IMR-90 (cell line): Measurements from ENCODE around the gene IFT43. TPM values are rescaled to one million over a fixed set of nuclear protein-coding genes. Genes with fewer than 3 reads are reported as not detected.

Experiments used
- ATAC-seq: fragments of 200-7000 bp; cut with Tn5 transposase; 2 replicates; pipeline ENCODE4 v1.9.1; 2020; ENCODE audit warnings: low read depth, mild to moderate bottlenecking, moderate library complexity
- BruUV-seq: library from RNA; stranded (reverse); fragments of 400-500 nt; replicated peaks from 2 replicates; lab custom pipeline; 2021; lab: Mats Ljungman, UMichigan
- CTCF ChIA-PET: fragments of 300-600 bp; formaldehyde crosslinking; extraction: SDS; loops from one replicate; lab custom pipeline; 2021; ENCODE audit warnings: antibody characterized with exemption; lab: Yijun Ruan, JAX
- POLR2A ChIA-PET: fragments of 300-600 bp; sonication (Branson Sonifier 250); formaldehyde crosslinking; loops from one replicate; lab custom pipeline; 2022; ENCODE audit warnings: antibody characterized with exemption; ENCODE audit not compliant: unreplicated experiment; lab: Charles Lee
- DNase-seq: peaks from one replicate; pipeline ENCODE4 v3.0.0; 2013
- H2AFZ ChIP-seq: replicated peaks from 2 replicates; pipeline ENCODE3; 2013; ENCODE audit warnings: low read length, mild to moderate bottlenecking; ENCODE audit not compliant: poor library complexity
- H2AK5ac ChIP-seq: 2 replicates; pipeline ENCODE4 v1.6.1; 2013; ENCODE audit warnings: low read depth, low read length, inconsistent platforms
- H2AK9ac ChIP-seq: replicated peaks from 2 replicates; pipeline ENCODE3; 2013; ENCODE audit warnings: mild to moderate bottlenecking, low read depth, low read length, moderate library complexity; ENCODE audit not compliant: poor library complexity
- H2BK120ac ChIP-seq: 2 replicates; pipeline ENCODE4 v1.6.1; 2013; ENCODE audit warnings: low read depth, low read length, inconsistent platforms
- H2BK15ac ChIP-seq: 3 replicates; pipeline ENCODE4 v1.6.1; 2013; ENCODE audit warnings: low read depth, low read length, inconsistent platforms
- H2BK20ac ChIP-seq: 2 replicates; pipeline ENCODE4 v1.6.1; 2013; ENCODE audit warnings: low read depth, mild to moderate bottlenecking, inconsistent platforms, low read length, moderate library complexity
- H2BK5ac ChIP-seq: 2 replicates; pipeline ENCODE4 v1.6.1; 2013; ENCODE audit warnings: mild to moderate bottlenecking, low read depth, low read length, inconsistent platforms; ENCODE audit not compliant: poor library complexity, severe bottlenecking
- H3K14ac ChIP-seq: replicated peaks from 2 replicates; pipeline ENCODE4 v1.6.1; 2013; ENCODE audit warnings: low read depth, low read length, inconsistent platforms
- H3K18ac ChIP-seq: 2 replicates; pipeline ENCODE4 v1.6.1; 2013; ENCODE audit warnings: low read depth, low read length, control low read depth
- H3K23ac ChIP-seq: 2 replicates; pipeline ENCODE4 v1.6.1; 2013; ENCODE audit warnings: low read depth, low read length, inconsistent platforms
- H3K27ac ChIP-seq: 2 replicates; pipeline ENCODE4 v1.5.1; 2013; ENCODE audit warnings: mild to moderate bottlenecking, control low read depth, low read length; ENCODE audit not compliant: insufficient read depth
- H3K27me3 ChIP-seq: 2 replicates; pipeline ENCODE4 v1.6.1; 2013; ENCODE audit warnings: low read length; ENCODE audit not compliant: control insufficient read depth, insufficient read depth
- H3K36me3 ChIP-seq: 2 replicates; pipeline ENCODE4 v1.6.1; 2013; ENCODE audit warnings: low read length, mixed read lengths; ENCODE audit not compliant: control insufficient read depth, insufficient read depth
- H3K4ac ChIP-seq: 2 replicates; pipeline ENCODE4 v1.6.1; 2013; ENCODE audit warnings: low read depth, low read length, inconsistent platforms
- H3K4me1 ChIP-seq: 2 replicates; pipeline ENCODE4 v1.6.1; 2013; ENCODE audit warnings: low read length, mixed read lengths; ENCODE audit not compliant: control insufficient read depth, insufficient read depth
- H3K4me2 ChIP-seq: 2 replicates; pipeline ENCODE4 v1.6.1; 2013; ENCODE audit warnings: low read depth, mild to moderate bottlenecking, control low read depth, low read length, moderate library complexity
- H3K4me3 ChIP-seq: 2 replicates; pipeline ENCODE4 v1.5.1; 2013; ENCODE audit warnings: low read depth, mild to moderate bottlenecking, control low read depth, low read length, moderate library complexity; ENCODE audit not compliant: insufficient read depth
- H3K56ac ChIP-seq: 2 replicates; pipeline ENCODE4 v1.6.1; 2013; ENCODE audit warnings: low read length, inconsistent platforms; ENCODE audit not compliant: insufficient read depth; ENCODE audit errors: extremely low read depth
- H3K79me1 ChIP-seq, 2 experiments: 2 replicates each; pipeline ENCODE4 v1.6.1; 2013; ENCODE audit warnings: low read length in 2 of 2, inconsistent platforms in 1 of 2, low read depth in 1 of 2
- H3K9ac ChIP-seq: 2 replicates; pipeline ENCODE4 v1.6.1; 2013; ENCODE audit warnings: low read depth, low read length, control low read depth
- H3K9me1 ChIP-seq: 2 replicates; pipeline ENCODE4 v1.6.1; 2013; ENCODE audit warnings: low read length, inconsistent platforms; ENCODE audit not compliant: insufficient read depth
- H3K9me3 ChIP-seq: 2 replicates; pipeline ENCODE4 v1.6.1; 2013; ENCODE audit warnings: low read length; ENCODE audit not compliant: control insufficient read depth, insufficient read depth
- H4K20me1 ChIP-seq: 2 replicates; pipeline ENCODE4 v1.6.1; 2013; ENCODE audit warnings: low read length, inconsistent platforms; ENCODE audit not compliant: insufficient read depth
- H4K5ac ChIP-seq: 2 replicates; pipeline ENCODE4 v1.6.1; 2013; ENCODE audit warnings: mild to moderate bottlenecking, low read depth, low read length, control low read depth
- H4K8ac ChIP-seq, 2 experiments: 2 replicates each; pipeline ENCODE4 v1.6.1; 2013; ENCODE audit warnings: low read depth in 2 of 2, low read length in 2 of 2, control low read depth in 1 of 2, inconsistent platforms in 1 of 2
- H4K91ac ChIP-seq: 2 replicates; pipeline ENCODE4 v1.6.1; 2013; ENCODE audit warnings: low read depth, low read length, inconsistent platforms; ENCODE audit not compliant: insufficient read depth
- BHLHE40 ChIP-seq: fragments of 150-350 bp; IDR thresholded peaks from 2 replicates; pipeline ENCODE4 v1.6.1; 2016; ENCODE audit warnings: mild to moderate bottlenecking, low read depth, low read length
- CHD1 ChIP-seq: IDR thresholded peaks from 2 replicates; pipeline ENCODE4 v1.6.1; 2012; ENCODE audit warnings: low read depth, low read length, improper control_type of control experiment
- MAFK ChIP-seq: IDR thresholded peaks from 2 replicates; pipeline ENCODE4 v1.6.1; 2012; ENCODE audit warnings: low read depth, low read length, improper control_type of control experiment
- MXI1 ChIP-seq: IDR thresholded peaks from 2 replicates; pipeline ENCODE4 v1.6.1; 2012; ENCODE audit warnings: low read depth, mild to moderate bottlenecking, low read length, moderate library complexity, borderline replicate concordance
- POLR2A ChIP-seq: IDR thresholded peaks from 2 replicates; pipeline ENCODE4 v1.6.1; 2012; ENCODE audit warnings: mild to moderate bottlenecking, low read depth, low read length
- SMC3 ChIP-seq: fragments of 150-350 bp; IDR thresholded peaks from 2 replicates; pipeline ENCODE4 v1.6.1; 2016; ENCODE audit warnings: low read depth, mild to moderate bottlenecking, antibody characterized with exemption, low read length, moderate library complexity
- USF2 ChIP-seq: fragments of 150-350 bp; IDR thresholded peaks from 2 replicates; pipeline ENCODE4 v1.6.1; 2017; ENCODE audit warnings: mild to moderate bottlenecking, antibody characterized with exemption, low read length, low read depth
- WGBS, 2 experiments: methylation state at CpG; one replicate each; pipeline versions ENCODE4 v1.1.5 to v1.1.7; 2013; ENCODE audit warnings: missing lambda C conversion rate in 2 of 2; ENCODE audit not compliant: insufficient read length in 1 of 2; ENCODE audit errors: extremely low coverage in 2 of 2; 5-methylcytosine and 5-hydroxymethylcytosine counted together
- dilution Hi-C: fragments of 300-500 bp; cut with HindIII; formaldehyde crosslinking; loops from one replicate; pipeline ENCODE4 v1.14.3; 2018; ENCODE audit warnings: low sequenced_read_pairs; ENCODE audit not compliant: unreplicated experiment
- in situ Hi-C: fragments of 300-500 bp; cut with MboI; formaldehyde crosslinking; loops from 3 replicates; pipeline ENCODE4 v1.14.3; 2019; ENCODE audit warnings: low sequenced_read_pairs, inconsistent platforms, mixed read lengths
- intact Hi-C: fragments of 100-400 bp; cut with micrococcal nuclease; formaldehyde crosslinking; loops from 2 replicates; pipeline ENCODE4 v1.10.0; 2022
- polyA plus RNA-seq, 3 experiments: library from polyadenylated mRNA; depleted of rRNA; stranded (reverse); fragments of >200 nt; gene quantifications; 2 replicates each; pipeline ENCODE4 v1.2.3, GENCODE V29; 2012; ENCODE audit warnings: low replicate concordance in 1 of 3
- total RNA-seq: library from RNA; depleted of rRNA; stranded (reverse); fragments of >200 nt; gene quantifications from 2 replicates; pipeline ENCODE4 v1.2.3, GENCODE V29; 2012
- TF ChIP-seq, protein P1 (sequence below): conservative IDR thresholded peaks from 2 replicates; pipeline ENCODE4 v1.5.1; 2012; ENCODE audit warnings: mild to moderate bottlenecking, low read depth, low read length, improper control_type of control experiment

Gene IFT43
- total and polyA plus RNA-seq, 2 of the 4 experiments (the other 2 are of a cell fraction) = 41.4 to 43.2 TPM

- no peak overlapping the region for H2BK15ac ChIP-seq
- no CpG with 5 or more reads among the region's 2 CpGs for WGBS, 2 experiments
- H2BK120ac ChIP-seq = no peak overlapping the region
- no peak for DNase-seq
- no peak overlapping the region for H2BK20ac ChIP-seq
- no peaks in the 10 kb centered on the region for H3K27me3 ChIP-seq
- H3K18ac ChIP-seq = no peak overlapping the region
- H2AK5ac ChIP-seq = no peak overlapping the region
- H3K4me1 ChIP-seq = peaks cover under 1% of the 10 kb centered on the region
- no TSS peak for BruUV-seq
- no peak overlapping the region for H2AK9ac ChIP-seq
- H3K14ac ChIP-seq = no peak overlapping the region
- intact Hi-C loops (no loop called here), in situ Hi-C loops (no loop called here), dilution Hi-C loops (no loop called here)
- no peaks in the 10 kb centered on the region for H4K20me1 ChIP-seq
- H3K9me1 ChIP-seq = peaks cover 3% of the 10 kb centered on the region; the same call in 1 of the 2 replicates
- H2AFZ ChIP-seq = no peak overlapping the region
- no peak overlapping the region for H3K27ac ChIP-seq
- no peak overlapping the region for H4K5ac ChIP-seq
- peaks cover 11 to 13% of the 10 kb centered on the region in 2 experiments; a peak in 3 of 4 replicates for H3K79me1 ChIP-seq
- no peak overlapping the region for H3K23ac ChIP-seq
- H3K9ac ChIP-seq = no peak overlapping the region
- ATAC-seq = no peak
- no peak overlapping the region for H4K8ac ChIP-seq
- H3K9me3 ChIP-seq = no peaks in the 10 kb centered on the region
- peaks cover 18% of the 10 kb centered on the region for H3K36me3 ChIP-seq
- ChIA-PET CTCF (no interaction called here), POLR2A (no interaction called here)
- H3K4me2 ChIP-seq = no peak overlapping the region
- H2BK5ac ChIP-seq = no peak overlapping the region
- no peak overlapping the region for H3K4me3 ChIP-seq
- no peak overlapping the region for H3K4ac ChIP-seq
- H3K56ac ChIP-seq = no peak overlapping the region
- no peak overlapping the region for H4K91ac ChIP-seq
- no peak for TF ChIP-seq CHD1
- TF ChIP-seq, protein P1, sequence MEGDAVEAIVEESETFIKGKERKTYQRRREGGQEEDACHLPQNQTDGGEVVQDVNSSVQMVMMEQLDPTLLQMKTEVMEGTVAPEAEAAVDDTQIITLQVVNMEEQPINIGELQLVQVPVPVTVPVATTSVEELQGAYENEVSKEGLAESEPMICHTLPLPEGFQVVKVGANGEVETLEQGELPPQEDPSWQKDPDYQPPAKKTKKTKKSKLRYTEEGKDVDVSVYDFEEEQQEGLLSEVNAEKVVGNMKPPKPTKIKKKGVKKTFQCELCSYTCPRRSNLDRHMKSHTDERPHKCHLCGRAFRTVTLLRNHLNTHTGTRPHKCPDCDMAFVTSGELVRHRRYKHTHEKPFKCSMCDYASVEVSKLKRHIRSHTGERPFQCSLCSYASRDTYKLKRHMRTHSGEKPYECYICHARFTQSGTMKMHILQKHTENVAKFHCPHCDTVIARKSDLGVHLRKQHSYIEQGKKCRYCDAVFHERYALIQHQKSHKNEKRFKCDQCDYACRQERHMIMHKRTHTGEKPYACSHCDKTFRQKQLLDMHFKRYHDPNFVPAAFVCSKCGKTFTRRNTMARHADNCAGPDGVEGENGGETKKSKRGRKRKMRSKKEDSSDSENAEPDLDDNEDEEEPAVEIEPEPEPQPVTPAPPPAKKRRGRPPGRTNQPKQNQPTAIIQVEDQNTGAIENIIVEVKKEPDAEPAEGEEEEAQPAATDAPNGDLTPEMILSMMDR = no peak
- no peak for TF ChIP-seq SMC3
- no peak for TF ChIP-seq MAFK
- TF ChIP-seq USF2 = no peak
- TF ChIP-seq MXI1 = no peak
- no peak for TF ChIP-seq BHLHE40
- TF ChIP-seq POLR2A = no peak
Observed at GRCh38 chr14:76019676-76020075, 34.1 kb downstream of the IFT43 start.
